ENCODE results near the gene ERN2.
"Not testable (repeated sequence)": the region's sequence is repeated elsewhere in the genome, so short reads cannot be mapped to it uniquely, and the experiment has no call there.

The ERN2 gene

GRCh38 chr16:23748630-23749029, 35.6 kb upstream of the ERN2 start:
- no peak for DNase-seq (ENCODE audit: low read depth)
- no peak for TF ChIP-seq CTCF (IDR thresholded peaks at IDR 0.05; ENCODE audit: insufficient read depth, low read depth, low read length, missing control alignments)
- no peak overlapping the region for H3K4me3 ChIP-seq (ENCODE audit: low read length)

- H3K4me3 ChIP-seq (ENCODE audit: low read length), result no peak overlapping the region
- DNase-seq (ENCODE audit: low read depth), result no peak
- no peak for TF ChIP-seq CTCF (IDR thresholded peaks at IDR 0.05; ENCODE audit: insufficient read depth, low read depth, low read length, missing control alignments)
These were observed 32.2 kb upstream of the ERN2 start for GRCh38 chr16:23745263-23745662.

GRCh38 chr16:23742766-23743165, 29.7 kb upstream of the ERN2 start:
- H3K4me3 ChIP-seq (ENCODE audit: low read length), result no peak overlapping the region
- DNase-seq (ENCODE audit: low read depth), result no peak
- peak; percentile 18 for TF ChIP-seq CTCF (IDR thresholded peaks at IDR 0.05; ENCODE audit: insufficient read depth, low read depth, low read length, missing control alignments)

- H3K4me3 ChIP-seq (ENCODE audit: low read length), result no peak overlapping the region
- TF ChIP-seq CTCF (IDR thresholded peaks at IDR 0.05; ENCODE audit: insufficient read depth, low read depth, low read length, missing control alignments), result no peak
- DNase-seq (ENCODE audit: low read depth), result no peak
These were observed 28.8 kb upstream of the ERN2 start for GRCh38 chr16:23741675-23742303.

- no peak for TF ChIP-seq CTCF (IDR thresholded peaks at IDR 0.05; ENCODE audit: insufficient read depth, low read depth, low read length, missing control alignments)
- no peak for DNase-seq (ENCODE audit: low read depth)
- H3K4me3 ChIP-seq (ENCODE audit: low read length), result no peak overlapping the region
These were observed 26.5 kb upstream of the ERN2 start for GRCh38 chr16:23739516-23739915.

GRCh38 chr16:23737423-23738028, 24.5 kb upstream of the ERN2 start:
- not testable (repeated sequence) for DNase-seq (ENCODE audit: low read depth); H3K4me3 ChIP-seq (ENCODE audit: low read length)

- DNase-seq (ENCODE audit: low read depth), result no peak
- H3K4me3 ChIP-seq (ENCODE audit: low read length), result no peak overlapping the region
- no peak for TF ChIP-seq CTCF (IDR thresholded peaks at IDR 0.05; ENCODE audit: insufficient read depth, low read depth, low read length, missing control alignments)
These were observed 21.3 kb upstream of the ERN2 start for GRCh38 chr16:23734176-23734893.

Data from epithelial cell of esophagus (primary cell).